ENCODE results near the gene PKNOX1.
"Not testable (repeated sequence)": the region's sequence is repeated elsewhere in the genome, so short reads cannot be mapped to it uniquely, and the experiment has no call there.

DNA sequence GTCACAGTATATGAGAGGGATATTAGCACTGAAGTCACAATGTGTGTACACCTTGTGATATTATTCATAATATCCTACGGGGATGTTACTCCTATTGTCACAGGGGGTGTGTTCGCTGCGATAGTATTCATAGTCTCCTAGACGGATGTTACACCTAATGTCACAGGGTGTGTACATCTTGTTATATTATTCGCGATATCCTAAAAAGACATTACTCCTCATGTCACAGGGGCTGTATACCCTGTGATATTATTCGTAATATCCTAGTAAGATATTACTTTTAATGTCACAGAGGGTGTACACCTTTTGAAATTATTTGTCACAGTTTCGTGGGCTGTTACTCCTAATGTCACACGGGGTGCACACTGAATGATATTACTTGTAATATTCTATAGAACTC, 23.2 kb upstream of the PKNOX1 start:
- TF ChIP-seq, protein P1, sequence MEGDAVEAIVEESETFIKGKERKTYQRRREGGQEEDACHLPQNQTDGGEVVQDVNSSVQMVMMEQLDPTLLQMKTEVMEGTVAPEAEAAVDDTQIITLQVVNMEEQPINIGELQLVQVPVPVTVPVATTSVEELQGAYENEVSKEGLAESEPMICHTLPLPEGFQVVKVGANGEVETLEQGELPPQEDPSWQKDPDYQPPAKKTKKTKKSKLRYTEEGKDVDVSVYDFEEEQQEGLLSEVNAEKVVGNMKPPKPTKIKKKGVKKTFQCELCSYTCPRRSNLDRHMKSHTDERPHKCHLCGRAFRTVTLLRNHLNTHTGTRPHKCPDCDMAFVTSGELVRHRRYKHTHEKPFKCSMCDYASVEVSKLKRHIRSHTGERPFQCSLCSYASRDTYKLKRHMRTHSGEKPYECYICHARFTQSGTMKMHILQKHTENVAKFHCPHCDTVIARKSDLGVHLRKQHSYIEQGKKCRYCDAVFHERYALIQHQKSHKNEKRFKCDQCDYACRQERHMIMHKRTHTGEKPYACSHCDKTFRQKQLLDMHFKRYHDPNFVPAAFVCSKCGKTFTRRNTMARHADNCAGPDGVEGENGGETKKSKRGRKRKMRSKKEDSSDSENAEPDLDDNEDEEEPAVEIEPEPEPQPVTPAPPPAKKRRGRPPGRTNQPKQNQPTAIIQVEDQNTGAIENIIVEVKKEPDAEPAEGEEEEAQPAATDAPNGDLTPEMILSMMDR (IDR thresholded peaks at IDR 0.05), result not testable (repeated sequence)
- TF ChIP-seq POLR2A (IDR thresholded peaks at IDR 0.05), result not testable (repeated sequence)

Measured in Peyer's patch (tissue), 4 donors.